GM21786 (cell line): ENCODE data around the gene SHC2.
"Not testable (repeated sequence)": the region's sequence is repeated elsewhere in the genome, so short reads cannot be mapped to it uniquely, and the experiment has no call there.

Experiments
- ATAC-seq: cut with Tn5 transposase; IDR thresholded peaks from one replicate; pipeline ENCODE4 v1.9.1; 2021; ENCODE audit not compliant: unreplicated experiment

SHC2 gene

DNA sequence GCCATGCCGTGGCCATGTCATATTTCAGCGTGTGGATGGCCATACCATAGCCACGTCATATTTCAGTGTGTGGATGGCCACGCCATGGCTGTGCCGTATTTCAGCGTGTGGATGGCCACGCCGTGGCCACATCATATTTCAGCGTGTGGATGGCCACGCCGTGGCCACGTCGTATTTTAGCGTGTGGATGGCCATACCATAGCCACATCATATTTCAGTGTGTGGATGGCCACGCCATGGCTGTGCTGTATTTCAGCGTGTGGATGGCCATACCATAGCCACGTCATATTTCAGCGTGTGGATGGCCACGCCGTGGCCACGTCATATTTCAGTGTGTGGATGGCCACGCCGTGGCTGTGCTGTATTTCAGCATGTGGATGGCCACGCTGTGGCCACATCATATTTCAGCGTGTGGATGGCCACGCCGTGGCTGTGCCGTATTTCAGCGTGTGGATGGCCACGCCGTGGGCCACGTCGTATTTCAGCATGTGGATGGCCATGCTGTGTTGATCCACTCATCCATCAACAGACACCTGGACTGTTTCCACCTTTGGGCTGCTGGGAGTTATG is 9.8 kb downstream of the SHC2 start:
- not testable (repeated sequence) for ATAC-seq

DNA sequence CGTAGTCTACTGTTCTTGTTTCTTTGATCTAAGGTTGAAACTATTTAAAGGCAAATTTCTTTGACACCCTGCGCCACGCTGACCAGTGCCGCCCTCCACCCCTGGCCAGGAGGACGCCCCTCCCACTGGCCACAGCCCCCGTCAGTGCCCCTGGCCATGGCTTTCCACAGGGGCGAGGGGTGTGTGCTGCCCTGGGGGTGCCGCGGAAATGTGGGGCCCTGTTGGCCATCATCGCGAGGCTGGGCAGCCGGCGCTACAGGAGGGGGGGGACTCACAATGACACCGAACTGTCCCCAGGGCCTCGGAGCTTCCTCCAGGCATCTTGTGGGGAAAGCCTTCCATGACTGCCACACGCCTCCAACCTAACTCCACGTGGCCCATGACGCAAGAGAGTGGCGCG is 10.9 kb downstream of the SHC2 start:
- no peak for ATAC-seq

DNA sequence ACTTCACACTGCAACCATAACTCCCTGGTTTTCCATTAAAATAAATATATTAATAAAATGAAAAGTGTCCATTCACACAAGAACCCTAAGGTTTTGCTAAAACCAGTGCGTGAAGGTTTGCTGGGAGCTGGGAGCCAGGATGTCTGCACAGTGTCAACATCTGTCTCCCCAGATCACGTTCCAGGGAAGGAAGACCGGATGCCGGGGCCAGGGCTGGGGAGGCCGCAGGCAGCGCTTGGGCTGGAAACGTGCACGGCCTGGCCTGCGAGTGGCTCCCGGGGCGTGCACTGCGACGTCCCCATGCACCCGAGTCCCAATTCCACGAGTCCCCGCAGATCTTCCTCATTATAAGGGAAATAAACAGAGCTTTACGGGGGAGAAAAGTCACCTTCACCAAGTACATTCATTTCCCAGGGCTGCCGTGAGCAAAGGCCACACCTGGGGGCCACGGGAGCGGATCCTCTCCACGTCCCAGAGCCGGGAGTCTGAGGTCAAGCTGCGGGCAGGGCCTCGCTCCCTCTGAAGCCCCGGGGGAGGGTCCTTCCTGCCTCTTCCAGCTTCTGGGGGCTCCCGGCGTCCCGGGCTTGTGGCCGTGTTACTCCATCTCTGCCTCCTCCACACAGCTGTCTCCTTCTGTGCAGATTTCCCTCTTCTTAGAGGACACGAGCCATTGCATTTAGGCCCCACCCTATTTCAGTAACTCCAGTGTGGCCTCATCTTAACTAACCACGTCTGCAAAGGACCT is 12.8 kb downstream of the SHC2 start:
- ATAC-seq = no peak

DNA sequence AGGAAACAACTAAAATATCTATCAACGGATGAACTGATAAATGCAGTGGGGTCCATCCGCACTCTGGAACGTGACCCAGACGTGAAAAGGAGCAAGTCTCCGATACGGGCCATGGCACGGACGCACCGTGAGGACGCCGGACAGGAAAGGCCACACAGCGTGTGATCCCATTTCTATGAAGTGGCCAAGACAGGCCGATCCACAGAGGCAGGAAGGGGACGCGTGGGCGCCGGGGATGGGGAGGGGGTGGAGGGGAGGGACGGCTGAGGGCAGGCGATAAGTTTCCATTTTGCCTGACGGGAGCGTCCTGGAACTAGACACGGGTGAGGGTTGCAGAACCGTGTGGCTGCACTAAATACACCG is 13.8 kb downstream of the SHC2 start:
- ATAC-seq = no peak

DNA sequence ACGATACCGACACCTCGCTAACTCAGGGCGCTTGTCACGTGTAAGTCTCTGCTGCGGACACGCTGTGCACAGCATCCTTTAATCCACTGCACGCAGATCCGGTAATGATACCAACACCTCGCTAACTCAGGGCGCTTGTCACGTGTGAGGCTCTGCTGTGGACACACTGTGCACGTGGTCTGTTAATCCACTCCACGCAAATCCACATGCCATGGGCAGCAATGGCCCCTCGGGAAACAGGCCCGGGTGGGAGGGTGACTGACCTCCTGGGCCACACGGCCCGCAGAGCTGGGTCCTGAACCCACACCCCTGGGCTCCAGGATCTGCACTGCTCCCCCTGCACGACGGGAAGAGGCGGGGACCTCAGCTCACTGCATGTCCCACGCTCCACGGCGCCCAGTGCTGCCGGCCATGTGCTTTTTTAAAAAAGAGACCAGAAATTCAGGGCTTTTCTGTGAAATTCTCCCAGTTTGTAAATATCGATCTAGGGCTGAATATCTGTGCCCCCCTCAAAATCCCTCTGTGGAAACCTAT is 16.1 kb downstream of the SHC2 start:
- ATAC-seq = no peak

DNA sequence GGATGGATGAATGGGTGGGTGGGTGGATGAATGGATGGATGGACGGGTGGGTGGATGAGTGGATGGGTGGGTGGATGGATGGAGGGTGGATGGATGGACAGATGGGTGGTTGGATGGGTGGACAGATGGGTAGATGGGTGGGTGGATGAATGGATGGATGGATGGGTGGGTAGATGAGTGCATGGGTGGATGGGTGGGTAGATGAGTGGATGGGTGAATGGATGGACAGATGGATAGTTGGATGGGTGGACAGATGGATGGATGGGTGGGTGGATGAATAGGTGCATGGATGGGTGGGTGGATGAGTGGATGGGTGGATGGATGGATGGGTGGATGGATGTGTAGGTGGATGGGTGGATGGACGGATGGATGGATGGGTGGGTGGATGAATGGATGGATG is 17.8 kb downstream of the SHC2 start:
- no peak for ATAC-seq

DNA sequence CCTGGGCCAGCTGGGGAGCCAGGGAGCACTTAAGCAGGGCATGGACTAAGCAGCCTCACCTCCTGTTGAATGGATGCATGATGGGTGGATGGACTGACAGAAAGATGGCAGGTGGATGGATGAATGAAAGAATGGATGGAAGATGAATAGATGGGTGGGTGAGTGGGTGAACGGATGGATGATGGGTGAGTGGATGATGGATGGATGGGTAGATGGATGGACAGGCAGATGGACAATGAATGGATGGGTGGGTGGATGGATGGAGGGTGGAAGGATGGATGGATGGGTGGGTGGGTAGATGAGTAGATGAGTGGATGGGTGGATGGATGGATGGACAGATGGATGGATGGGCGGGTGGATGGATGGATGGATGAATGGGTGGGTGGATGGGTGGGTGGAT is 18.7 kb downstream of the SHC2 start:
- ATAC-seq = no peak

DNA sequence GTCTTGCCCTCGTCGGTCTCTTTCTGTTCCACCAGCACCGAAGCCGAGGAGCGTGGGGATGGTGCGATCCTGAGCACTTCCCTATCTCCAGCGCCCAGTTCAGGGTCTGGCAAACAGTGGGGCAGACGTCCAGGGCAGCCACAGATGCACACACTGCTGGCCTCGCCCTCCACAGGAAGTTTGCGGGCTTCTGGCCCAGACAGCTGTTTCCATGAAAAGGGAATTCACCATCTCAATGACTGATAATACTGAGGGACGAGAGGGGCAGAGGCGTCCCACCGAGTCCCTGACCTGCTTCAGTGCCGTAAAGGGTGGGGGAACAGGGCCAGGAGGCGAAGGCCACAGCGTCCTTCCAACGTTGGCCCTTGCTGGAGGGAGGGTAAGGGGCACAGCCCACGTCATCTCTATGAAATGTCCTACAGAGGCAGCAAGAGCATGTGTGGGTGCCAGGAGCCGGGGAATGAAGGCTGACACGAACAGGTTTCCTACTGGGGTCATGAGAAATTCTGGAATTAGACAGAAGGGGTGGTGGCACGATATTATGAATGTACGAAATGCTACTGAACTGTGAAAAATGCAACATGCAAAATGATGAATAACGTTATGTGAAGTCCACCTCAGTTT is 19.5 kb downstream of the SHC2 start:
- ATAC-seq = no peak

DNA sequence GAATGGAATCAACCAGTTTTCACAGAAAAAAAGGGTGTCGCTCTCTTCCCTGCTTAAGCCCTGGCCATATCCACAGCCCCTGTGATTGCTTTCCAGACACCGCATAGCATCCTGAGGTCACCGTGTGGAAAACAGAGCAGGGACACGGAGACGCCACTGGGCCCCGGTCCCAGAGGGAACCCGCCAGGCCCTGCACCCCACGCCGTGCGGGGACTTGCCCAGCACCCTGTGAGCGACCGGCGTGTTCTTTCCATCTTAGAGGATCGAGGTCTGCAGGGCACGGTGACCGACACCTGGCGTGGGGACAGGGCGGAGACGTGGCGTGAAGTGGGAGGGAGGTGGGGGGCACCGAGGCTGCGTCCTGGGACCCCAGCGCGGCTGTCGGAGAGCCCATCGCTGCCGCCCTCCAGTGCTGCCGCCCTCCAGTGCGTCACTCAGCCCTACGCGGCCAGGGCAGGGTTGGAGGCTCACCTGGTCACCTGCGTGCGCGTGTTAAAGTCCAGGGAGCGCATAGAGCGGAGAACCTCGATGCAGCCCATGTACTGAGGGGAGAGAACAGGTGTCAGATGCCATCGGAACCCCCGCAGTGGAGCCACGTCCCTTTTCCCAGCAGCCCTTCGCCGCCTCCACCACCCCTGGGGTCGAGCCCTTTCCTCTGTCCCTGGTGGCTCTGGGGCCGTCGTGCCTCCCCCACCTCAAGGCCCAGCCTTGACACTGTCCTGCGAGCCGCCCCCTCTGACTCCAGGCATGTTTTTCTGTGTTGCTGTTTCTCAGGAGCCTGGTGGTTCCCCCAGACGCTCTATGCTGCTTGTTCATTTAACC is 20.2 kb downstream of the SHC2 start:
- no peak for ATAC-seq

DNA sequence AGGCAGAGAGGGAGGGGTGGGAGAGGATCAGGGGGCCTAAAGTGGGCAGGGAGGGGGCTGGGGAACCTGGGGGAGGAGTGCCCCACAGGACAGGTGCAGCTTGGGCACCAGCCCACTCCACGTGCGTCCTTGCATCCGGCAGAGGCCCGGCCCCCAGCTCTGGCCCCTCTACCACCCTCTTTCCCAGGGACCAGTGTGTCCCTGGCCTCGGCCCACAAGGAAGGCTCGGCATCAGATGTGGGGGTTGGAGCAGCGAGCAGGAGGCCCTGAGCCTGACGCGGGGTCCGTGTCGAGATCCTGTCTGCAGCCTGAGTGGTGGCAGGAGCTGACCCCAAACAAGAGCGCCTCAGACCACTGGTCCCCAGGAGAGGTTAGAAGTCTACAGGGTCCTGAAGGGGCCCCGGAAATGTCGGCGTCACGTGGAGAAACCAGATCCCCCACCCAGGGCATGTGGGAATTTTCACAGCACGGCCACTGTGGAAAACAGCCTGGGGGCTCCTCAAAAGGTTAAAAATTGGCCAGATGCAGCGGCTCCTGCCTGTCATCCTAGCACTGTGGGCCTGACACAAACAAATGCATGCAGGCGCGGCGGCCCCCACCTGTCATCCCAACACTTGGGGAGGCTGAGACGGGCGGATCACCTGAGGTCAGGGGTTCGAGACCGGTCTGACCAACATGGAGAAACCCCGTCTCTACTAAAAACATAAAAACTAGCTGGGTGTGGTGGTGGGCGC is 21.5 kb downstream of the SHC2 start:
- ATAC-seq = no peak

DNA sequence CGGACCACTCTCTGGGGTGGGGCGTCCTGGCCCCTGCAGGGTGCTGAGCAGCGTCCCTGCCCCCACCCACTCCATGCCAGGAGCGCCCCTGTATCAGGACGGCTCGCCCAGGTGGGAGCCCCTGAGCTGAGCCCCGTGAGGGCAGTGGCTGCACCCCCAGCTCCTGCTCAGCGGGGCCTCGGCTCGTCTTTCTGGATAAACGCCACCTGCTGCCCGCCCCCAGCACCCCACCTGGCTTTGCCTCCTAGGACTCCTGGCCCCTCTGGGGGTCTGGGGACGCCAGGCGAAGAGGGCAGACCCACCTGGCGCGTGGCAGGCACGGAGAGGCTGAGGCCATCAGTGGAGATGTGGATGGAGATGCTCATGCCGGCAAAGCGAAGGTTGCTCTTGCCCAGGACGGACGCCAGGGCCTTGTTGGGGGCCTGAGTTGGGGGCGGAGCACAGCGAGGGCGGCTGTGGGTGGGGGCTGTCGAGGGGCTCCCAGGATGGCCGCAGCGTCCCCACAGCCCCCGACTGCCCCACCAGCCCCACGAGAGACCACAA is 22.3 kb downstream of the SHC2 start:
- no peak for ATAC-seq

DNA sequence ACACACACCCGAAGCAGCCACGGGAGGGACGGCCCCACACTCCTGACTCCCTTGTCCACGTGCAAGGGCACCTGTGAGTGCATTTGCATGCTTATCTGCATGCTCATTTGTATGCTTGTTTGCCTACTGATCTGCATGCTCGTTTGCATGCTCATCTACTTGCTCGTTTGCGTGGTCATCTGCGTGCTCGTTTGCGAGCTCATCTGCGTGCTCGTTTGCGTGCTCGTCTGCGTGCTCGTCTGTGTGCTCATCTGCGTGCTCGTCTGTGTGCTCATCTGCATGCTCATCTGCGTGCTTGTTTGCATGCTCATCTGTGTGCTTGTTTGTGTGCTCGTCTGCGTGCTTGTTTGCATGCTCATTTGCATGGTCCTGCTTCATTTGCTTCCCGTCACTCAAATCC is 23.8 kb downstream of the SHC2 start:
- no peak for ATAC-seq

DNA sequence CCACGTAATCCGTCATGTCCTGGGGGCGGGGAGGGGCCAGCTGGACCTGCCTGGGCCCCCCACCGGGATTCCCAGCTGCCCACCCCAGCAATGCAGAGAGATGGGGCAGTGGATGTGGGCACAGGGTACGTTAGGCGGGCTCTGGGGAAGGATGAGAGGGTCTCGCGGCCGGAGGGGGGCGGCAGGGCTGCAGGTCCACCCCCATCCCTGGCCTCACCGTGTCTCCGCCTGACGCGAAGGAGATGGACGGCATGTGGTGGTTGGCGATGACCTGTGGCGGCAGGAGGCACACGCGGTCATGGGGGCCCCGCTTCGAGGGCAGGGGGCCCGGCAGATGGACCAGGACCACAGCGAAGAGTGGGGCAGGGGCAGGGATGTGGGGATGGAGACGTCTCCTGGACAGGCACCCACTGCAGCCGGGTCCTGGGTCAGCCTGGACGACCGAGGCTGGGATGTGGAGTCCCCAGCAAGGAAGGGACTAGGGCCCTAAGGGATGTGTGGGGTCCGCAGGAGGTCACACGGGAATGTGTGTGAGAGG is 24.4 kb downstream of the SHC2 start:
- ATAC-seq = no peak

DNA sequence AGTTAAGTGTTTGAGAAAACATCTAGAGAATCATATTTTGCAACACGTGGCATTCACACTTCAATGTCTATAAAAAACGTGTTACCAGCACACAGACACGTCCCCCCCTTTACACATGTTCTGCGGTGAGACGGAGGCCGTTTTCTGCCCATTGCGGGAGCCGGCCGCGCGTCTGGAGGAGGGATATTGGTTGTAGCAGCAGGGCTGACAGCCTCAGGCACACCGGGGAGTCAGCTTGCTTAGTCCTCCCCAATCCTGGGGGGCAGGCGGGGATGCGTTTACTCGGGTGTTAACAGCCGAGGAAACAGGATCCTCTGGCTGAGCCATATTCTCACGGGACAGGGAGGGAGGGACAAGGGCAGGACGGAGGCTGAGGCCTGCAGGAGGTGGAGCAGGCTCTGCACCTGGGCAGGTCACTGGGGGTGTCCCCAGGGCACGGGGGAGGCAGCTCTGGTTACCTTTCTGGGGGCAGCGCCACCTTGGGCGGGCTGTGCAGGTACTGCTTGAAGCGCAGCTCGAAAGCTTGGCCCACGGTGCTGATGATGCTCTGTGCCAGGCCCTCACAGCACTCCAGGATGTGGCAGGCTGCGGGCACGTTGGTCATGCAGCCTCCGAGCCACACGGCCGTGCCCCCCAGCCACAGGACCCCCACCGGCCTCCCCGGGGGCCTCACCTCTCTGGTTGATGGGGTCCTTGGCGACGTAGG is 25.0 kb downstream of the SHC2 start:
- ATAC-seq = no peak

DNA sequence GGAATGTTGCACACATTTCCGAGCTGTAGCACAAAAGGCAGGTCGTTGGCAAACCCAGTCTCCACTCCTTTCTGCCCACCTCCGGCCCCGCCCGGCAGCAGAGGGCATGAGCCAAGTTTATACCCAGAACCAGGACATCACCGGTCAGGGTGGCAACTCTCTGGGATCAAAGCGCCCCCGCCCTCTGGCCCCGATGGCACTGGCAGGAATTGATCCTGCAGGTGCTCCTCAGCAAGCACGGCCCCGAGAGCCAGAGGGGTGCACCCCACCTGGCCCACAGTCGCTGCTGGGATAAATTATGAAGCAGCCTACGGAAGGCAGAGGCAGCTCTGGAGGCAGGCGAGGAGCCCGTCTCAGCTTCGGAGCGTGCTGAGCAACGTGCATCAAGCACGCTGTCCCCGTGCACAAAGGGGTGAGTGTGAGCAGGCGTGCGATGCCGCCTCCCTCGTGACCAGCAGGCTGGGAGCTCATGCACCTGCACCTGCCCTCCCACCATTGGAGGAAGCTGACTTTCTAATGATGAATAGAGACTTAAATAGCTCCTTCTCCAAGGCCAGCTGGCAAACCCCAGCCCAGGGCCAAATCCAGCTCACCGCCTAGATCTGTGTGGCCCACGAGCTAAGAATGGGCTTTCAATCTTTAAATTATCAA is 25.7 kb downstream of the SHC2 start:
- ATAC-seq = no peak

DNA sequence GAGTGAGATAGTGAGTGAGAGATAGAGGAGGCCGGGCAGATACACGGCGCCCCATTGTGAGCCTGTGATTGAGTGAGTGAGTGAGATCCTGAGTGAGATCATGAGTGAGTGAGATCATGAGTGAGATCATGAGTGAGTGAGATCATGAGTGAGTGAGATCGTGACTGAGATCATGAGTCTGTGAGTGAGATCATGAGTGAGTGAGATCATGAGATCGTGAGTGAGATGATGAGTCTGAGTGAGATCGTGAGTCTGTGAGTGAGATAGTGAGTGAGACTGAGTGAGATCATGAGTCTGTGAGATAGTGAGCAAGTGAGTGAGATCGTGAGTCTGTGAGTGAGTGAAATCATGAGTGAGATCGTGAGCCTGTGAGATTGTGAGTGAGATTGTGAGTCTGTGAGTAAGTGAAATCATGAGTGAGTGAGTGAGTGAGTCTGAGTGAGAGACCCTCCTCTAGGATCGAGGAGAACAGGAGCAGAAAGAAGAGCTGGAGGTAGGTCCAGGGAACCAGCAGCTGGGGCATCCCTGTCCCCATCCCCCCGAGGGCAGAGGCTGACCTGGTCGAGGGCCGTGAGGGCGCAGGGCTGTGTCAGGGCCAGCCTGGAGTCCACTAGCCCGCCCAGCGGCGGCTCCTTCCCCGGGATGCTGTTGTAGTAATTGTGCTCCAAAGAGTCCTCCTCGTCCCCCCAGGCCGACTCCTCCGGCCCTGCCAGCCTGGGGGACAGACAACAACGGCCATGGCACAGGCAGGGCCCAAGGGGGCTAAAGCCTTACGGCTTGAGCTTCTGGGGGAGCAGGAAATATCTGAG is 26.5 kb downstream of the SHC2 start:
- no peak for ATAC-seq

DNA sequence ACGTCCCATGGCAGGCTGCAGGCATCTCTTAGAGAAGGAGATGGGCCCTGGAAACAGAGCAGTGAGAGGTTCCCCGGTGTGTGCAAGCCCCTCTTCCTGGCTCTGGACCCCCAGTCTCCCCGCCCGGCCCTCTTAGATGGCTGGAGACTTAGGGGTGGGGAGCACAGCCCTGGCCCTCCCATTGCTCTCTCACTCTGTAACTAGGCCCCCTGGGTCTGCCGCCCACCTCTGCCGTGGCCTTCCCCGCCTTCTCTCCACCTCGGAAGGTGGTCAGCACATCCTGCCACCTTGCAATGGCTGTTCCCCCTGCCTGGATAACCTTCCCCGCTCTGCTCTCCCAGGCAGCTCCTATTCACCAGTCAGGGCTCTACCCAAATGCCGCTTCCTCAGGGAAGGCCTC is 30.1 kb downstream of the SHC2 start:
- ATAC-seq = no peak

DNA sequence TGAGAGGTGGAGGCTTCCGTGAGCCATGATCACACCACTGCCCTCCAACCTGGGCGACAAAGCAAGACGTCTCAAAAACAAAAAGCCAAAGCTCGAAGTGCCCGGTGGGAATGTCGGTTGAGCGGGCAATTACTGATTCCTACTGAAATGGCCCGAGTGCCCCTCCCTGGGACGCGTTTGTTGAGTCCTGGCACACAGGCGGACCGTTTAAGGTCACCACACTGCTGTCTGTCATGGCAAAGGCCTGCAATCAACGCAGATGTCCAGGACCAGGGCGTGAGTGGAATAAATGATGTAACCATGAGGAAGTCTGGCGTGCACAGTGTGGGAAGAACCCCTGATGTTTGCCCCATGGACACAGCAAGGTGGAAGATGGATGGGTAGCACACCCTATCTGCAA is 32.7 kb downstream of the SHC2 start:
- no peak for ATAC-seq
